Tibial nerve (tissue), 4 donors: Measurements from ENCODE around the gene P3R3URF. TPM values are rescaled to one million over a fixed set of nuclear protein-coding genes. Genes with fewer than 3 reads are reported as not detected.
A peak's percentile ranks its signal among the peaks of the same experiment; 100 is the strongest.

Source experiments
- DNase-seq, 2 donors: peaks; one replicate each; pipeline ENCODE4 v3.0.0-alpha.2; 2019; ENCODE audit warnings: low spot score in 2 of 2
- H3K27ac ChIP-seq, 4 donors: fragments of 200-600 bp; sonication (generic) in 3 of 4; one replicate each; pipeline ENCODE4 v1.5.1; 2017 to 2019; ENCODE audit warnings: mild to moderate bottlenecking in 1 of 4
- H3K27me3 ChIP-seq, 2 donors: fragments of 200-600 bp; sonication (generic) in 1 of 2; one replicate each; pipeline versions ENCODE4 v1.5.1 to v1.6.0; 2017 to 2019
- H3K36me3 ChIP-seq, 3 donors: fragments of 200-600 bp; sonication (generic); one replicate each; pipeline ENCODE4 v1.5.1; 2018 to 2019
- H3K4me1 ChIP-seq, 4 donors: fragments of 200-600 bp; sonication (generic) in 3 of 4; one replicate each; pipeline ENCODE4 v1.5.1; 2017 to 2019
- H3K4me3 ChIP-seq, 4 donors: fragments of 200-600 bp; sonication (generic) in 3 of 4; one replicate each; pipeline ENCODE4 v1.5.1; 2017 to 2019; ENCODE audit warnings: mild to moderate bottlenecking in 1 of 4, moderate library complexity in 1 of 4
- H3K9me3 ChIP-seq, 4 donors: fragments of 200-600 bp; sonication (generic) in 3 of 4; one replicate each; pipeline ENCODE4 v1.5.1; 2017 to 2019
- CTCF ChIP-seq, 5 experiments: fragments of 200-600 bp in 3 of 5; fragments of 450-650 bp in 2 of 5; sonication (generic) in 3 of 5; IDR thresholded peaks; one replicate each; pipeline ENCODE4 v1.5.1; 2016 to 2019; ENCODE audit warnings: antibody characterized with exemption in 5 of 5, mild to moderate bottlenecking in 3 of 5, moderate library complexity in 2 of 5
- EP300 ChIP-seq, 2 donors: sonication (generic); formaldehyde crosslinking; IDR thresholded peaks; one replicate each; pipeline ENCODE4 v1.6.1; 2017; ENCODE audit warnings: antibody characterized with exemption in 2 of 2, mild to moderate bottlenecking in 1 of 2
- POLR2A ChIP-seq, 2 donors: fragments of 450-650 bp; IDR thresholded peaks; one replicate each; pipeline ENCODE4 v1.6.1; 2017; ENCODE audit warnings: antibody characterized with exemption in 2 of 2, mild to moderate bottlenecking in 2 of 2, moderate library complexity in 2 of 2
- WGBS, 2 donors: methylation state at CpG; one replicate each; pipeline ENCODE4 v1.1.5; 2018; 5-methylcytosine and 5-hydroxymethylcytosine counted together
- total RNA-seq, 4 donors: library from RNA; depleted of rRNA; stranded (reverse); fragments of >200 nt; gene quantifications; one replicate each; pipeline ENCODE4 v1.1.0, GENCODE V29; 2016

P3R3URF gene
- total RNA-seq, 4 donors from 2014 or later: not detected

GRCh38 chr1:46220808-46221207 is 44.5 kb upstream of the P3R3URF start:
- WGBS, 2 donors: 78 to 82% methylated on average over 3 of the region's 3 CpGs
- no peak for TF ChIP-seq EP300 (IDR thresholded peaks at IDR 0.05)
- no peak for TF ChIP-seq POLR2A (IDR thresholded peaks at IDR 0.05)
- TF ChIP-seq CTCF (IDR thresholded peaks at IDR 0.05): no peak
- H3K4me3 ChIP-seq: no peak overlapping the region
- H3K27me3 ChIP-seq: no peaks in the 10 kb centered on the region
- H3K27ac ChIP-seq: peak overlapping the region; percentile 8 to 83 (median 70)
- no peaks in the 10 kb centered on the region for H3K9me3 ChIP-seq
- H3K36me3 ChIP-seq: peaks cover 0 to 25% (median 0%) of the 10 kb centered on the region in 3 donors
- peaks cover 0 to 28% (median 11%) of the 10 kb centered on the region in 4 donors for H3K4me1 ChIP-seq
- no peak for DNase-seq

DNA sequence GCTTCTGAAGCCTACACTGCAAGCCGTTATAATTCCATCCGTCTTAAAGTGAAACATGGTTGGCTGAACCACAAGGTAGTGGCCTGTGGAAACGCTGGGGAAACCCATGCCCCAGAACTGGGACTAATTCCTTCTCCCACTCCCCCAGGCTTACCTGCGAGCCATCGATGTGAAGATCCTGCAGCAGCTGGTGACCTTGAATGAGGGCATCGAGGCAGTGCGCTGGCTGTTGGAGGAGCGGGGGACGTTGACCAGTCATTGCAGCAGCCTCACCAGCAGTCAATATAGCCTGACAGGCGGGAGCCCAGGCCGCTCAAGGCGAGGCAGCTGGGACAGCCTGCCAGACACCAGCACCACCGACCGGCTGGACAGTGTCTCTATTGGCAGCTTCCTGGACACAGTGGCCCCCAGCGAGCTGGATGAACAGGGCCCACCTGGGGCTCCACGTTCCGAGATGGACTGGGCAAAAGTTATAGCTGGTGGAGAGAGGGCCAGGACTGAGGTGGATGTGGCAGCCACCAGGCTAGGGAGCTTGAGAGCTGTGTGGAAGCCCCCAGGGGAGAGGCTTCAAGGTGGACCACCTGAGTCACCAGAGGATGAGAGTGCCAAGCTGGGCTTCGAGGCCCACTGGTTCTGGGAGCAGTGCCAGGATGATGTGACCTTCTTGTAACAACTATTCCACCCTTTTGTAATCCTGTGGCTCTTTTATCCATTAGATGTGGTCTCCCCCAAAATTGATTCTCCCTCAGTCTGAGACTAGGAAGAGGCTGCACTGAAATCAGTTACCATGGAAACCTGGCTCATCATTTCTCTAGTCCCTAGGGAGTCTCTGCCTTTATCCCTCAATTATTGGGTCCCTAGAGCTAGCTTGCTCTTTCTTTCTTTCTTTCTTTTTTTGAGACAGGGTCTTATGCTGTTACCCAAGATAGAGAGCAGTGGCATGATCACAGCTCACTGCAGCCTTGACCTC is 43.5 kb upstream of the P3R3URF start:
- Histone ChIP-seq H3K27ac (peak overlapping the region in 2 of 4 donors; percentile 81 to 83), H3K4me1 (peaks cover 0 to 28% (median 11%) of the 10 kb centered on the region in 4 donors), H3K27me3 (no peaks in the 10 kb centered on the region), H3K4me3 (no peak overlapping the region), H3K36me3 (peaks cover 0 to 25% (median 0%) of the 10 kb centered on the region in 3 donors), H3K9me3 (no peaks in the 10 kb centered on the region)
- WGBS, 2 donors: 63 to 76% methylated on average over 6 to 15 of the region's 18 CpGs
- DNase-seq: no peak
- TF ChIP-seq CTCF (IDR thresholded peaks at IDR 0.05) (no peak), POLR2A (IDR thresholded peaks at IDR 0.05) (no peak), EP300 (IDR thresholded peaks at IDR 0.05) (no peak)

DNA sequence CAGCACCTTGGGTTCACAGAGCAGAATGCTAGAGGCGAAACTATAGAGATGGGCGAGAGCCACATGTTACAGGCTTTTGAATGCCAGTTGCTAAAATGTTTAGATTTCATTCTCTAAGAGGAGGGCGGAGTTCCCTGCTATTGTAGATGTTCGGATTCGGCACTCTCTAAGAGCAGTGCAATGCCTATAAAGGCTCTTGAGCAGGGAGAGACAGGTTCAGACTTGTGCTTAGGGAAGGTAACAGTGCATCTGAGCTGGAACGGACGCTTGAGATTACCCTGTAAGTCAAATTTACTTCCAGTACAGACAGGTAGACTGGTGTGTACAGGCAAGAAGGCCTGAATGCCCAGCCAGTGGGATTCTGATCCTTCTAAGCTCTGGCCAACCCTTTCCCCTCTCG is 42.2 kb upstream of the P3R3URF start:
- no peaks in the 10 kb centered on the region for H3K27me3 ChIP-seq
- H3K9me3 ChIP-seq: no peaks in the 10 kb centered on the region
- TF ChIP-seq EP300 (IDR thresholded peaks at IDR 0.05) (no peak), POLR2A (IDR thresholded peaks at IDR 0.05) (no peak)
- no peak overlapping the region for H3K4me3 ChIP-seq
- H3K27ac ChIP-seq: peak overlapping the region in 1 of 4 donors; percentile 12
- H3K36me3 ChIP-seq: peaks cover 0 to 25% (median 0%) of the 10 kb centered on the region in 3 donors
- 82 to 85% methylated on average over 8 of the region's 8 CpGs for WGBS, 2 donors
- no peak for DNase-seq
- H3K4me1 ChIP-seq: peaks cover 0 to 25% (median 11%) of the 10 kb centered on the region in 4 donors

DNA sequence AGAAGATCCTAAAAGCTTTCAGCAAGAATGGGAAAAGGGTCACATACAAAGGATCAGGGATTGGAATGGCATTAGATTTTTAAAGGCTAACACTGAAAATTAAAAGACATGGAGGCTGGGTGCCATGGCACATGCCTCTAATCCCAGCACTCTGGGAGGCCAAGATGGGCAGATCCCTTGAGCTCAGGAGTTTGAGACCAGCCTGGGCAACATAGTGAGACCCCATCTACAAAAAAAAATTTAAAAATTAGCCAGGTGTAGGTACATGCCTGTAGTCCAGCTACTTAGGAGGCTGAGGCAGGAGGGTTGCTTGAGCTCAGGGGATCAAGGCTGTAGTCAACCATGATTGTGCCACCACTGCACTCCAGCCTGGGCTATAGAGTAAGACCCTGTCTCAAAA is 39.2 kb upstream of the P3R3URF start:
- no peak overlapping the region for H3K4me3 ChIP-seq
- H3K36me3 ChIP-seq: peaks cover 0 to 17% (median 0%) of the 10 kb centered on the region in 3 donors
- no peaks in the 10 kb centered on the region for H3K27me3 ChIP-seq
- H3K4me1 ChIP-seq: no peaks in the 10 kb centered on the region
- no peak overlapping the region for H3K27ac ChIP-seq
- H3K9me3 ChIP-seq: no peaks in the 10 kb centered on the region
- no peak for TF ChIP-seq POLR2A (IDR thresholded peaks at IDR 0.05)
- TF ChIP-seq CTCF (IDR thresholded peaks at IDR 0.05): no peak
- no peak for DNase-seq

DNA sequence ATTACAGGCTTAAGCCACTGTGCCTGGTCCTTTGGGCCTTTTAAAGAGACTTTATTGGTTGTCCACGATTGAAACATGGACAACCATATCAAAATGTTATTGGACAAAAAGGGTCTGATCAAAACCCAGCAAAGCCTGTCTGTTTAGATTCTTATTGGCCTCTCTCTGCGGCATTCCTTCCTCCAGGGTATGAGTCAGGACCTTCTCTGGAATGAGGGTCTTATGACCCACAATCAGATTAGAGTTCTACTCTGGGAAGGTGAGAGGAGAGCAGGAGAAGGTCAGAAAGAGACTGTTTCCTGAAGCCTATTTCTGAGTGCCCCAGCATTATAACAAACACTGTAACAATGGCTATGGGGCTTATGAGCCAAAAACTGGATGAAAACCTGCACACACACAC is 34.8 kb upstream of the P3R3URF start:
- no peaks in the 10 kb centered on the region for H3K27me3 ChIP-seq
- TF ChIP-seq POLR2A (IDR thresholded peaks at IDR 0.05) (no peak), CTCF (IDR thresholded peaks at IDR 0.05) (no peak), EP300 (IDR thresholded peaks at IDR 0.05) (no peak)
- peaks cover 0 to 8% (median 0%) of the 10 kb centered on the region in 3 donors for H3K36me3 ChIP-seq
- H3K4me1 ChIP-seq: peaks cover 0 to 13% (median 1%) of the 10 kb centered on the region in 4 donors
- no peak overlapping the region for H3K4me3 ChIP-seq
- no peaks in the 10 kb centered on the region for H3K9me3 ChIP-seq
- 58 to 70% methylated on average over 2 of the region's 2 CpGs for WGBS, 2 donors
- DNase-seq: no peak
- no peak overlapping the region for H3K27ac ChIP-seq
